HCT116 (cell line): ENCODE results near the gene KDM4D. TPM values are rescaled to one million over a fixed set of nuclear protein-coding genes. Genes with fewer than 3 reads are reported as not detected.

ENCODE experiments used
- ATAC-seq: fragments of 200-7000 bp; cut with Tn5 transposase; 2 replicates; pipeline ENCODE4 v1.9.1; 2020; ENCODE audit warnings: mild to moderate bottlenecking, moderate library complexity
- BruUV-seq: library from RNA; stranded (reverse); fragments of 400-500 nt; replicated peaks from 2 replicates; lab custom pipeline; 2021; lab: Mats Ljungman, UMichigan
- CTCF ChIA-PET: fragments of 300-600 bp; sonication (Branson Sonifier 250); formaldehyde crosslinking; loops from one replicate; lab custom pipeline; 2021; ENCODE audit warnings: antibody characterized with exemption; lab: Charles Lee
- POLR2A ChIA-PET: fragments of 300-600, 350-600 bp; sonication (Branson Sonifier 250); formaldehyde crosslinking; loops from one replicate; lab custom pipeline; 2021; ENCODE audit warnings: antibody characterized with exemption; lab: Charles Lee
- RAD21 ChIA-PET, 2 experiments: fragments of 300-600 bp; sonication (Branson Sonifier 250); formaldehyde crosslinking; loops; one replicate each; lab custom pipeline; 2023; ENCODE audit warnings: low total read pairs in 2 of 2; ENCODE audit not compliant: uncharacterized antibody in 2 of 2, unreplicated experiment in 2 of 2, low non-redundant PET in 1 of 2; lab: Charles Lee
- DNase-seq: peaks from one replicate; pipeline ENCODE4 v3.0.0-alpha.2; 2010; ENCODE audit warnings: low read depth, low spot score
- H2AFZ ChIP-seq: fragments of 200-600 bp; shearing (Covaris generic), sonication (generic); 2 replicates; pipeline ENCODE4 v1.6.1; 2017; ENCODE audit warnings: low read depth, mixed run types, mixed read lengths, antibody characterized with exemption, low read length; ENCODE audit not compliant: poor library complexity, severe bottlenecking
- H3K27ac ChIP-seq: 2 replicates; pipeline ENCODE4 v1.5.1; 2012; ENCODE audit warnings: low read depth, low read length
- H3K27me3 ChIP-seq: fragments of 200-600 bp; sonication (generic); 2 replicates; pipeline ENCODE4 v1.6.1; 2016; ENCODE audit warnings: mixed run types, low read length, mixed read lengths; ENCODE audit not compliant: insufficient read depth
- H3K36me3 ChIP-seq, 2 experiments: fragments of 200-500 bp in 1 of 2; fragments of 200-600 bp in 1 of 2; sonication (Bioruptor generic) in 1 of 2; sonication (generic) in 1 of 2; 2 replicates each; pipeline versions ENCODE4 v1.5.1 to v1.6.1; 2014 to 2016; ENCODE audit warnings: low read length in 2 of 2, inconsistent platforms in 1 of 2, mixed read lengths in 1 of 2, mixed run types in 1 of 2; ENCODE audit not compliant: insufficient read depth in 2 of 2, control insufficient read depth in 1 of 2
- H3K4me1 ChIP-seq, 2 experiments: fragments of 200-600 bp in 1 of 2; sonication (generic) in 1 of 2; 2 replicates each; pipeline versions ENCODE4 v1.5.1 to v1.6.1; 2012 to 2017; ENCODE audit warnings: low read length in 2 of 2, inconsistent platforms in 1 of 2, mild to moderate bottlenecking in 1 of 2, mixed read lengths in 1 of 2, mixed run types in 1 of 2, moderate library complexity in 1 of 2; ENCODE audit not compliant: insufficient read depth in 2 of 2, control insufficient read depth in 1 of 2
- H3K4me2 ChIP-seq: fragments of 200-600 bp; sonication (generic); 2 replicates; pipeline ENCODE4 v1.6.1; 2017; ENCODE audit warnings: mixed run types, low read length, mixed read lengths
- H3K4me3 ChIP-seq, 2 experiments: fragments of 200-600 bp in 1 of 2; sonication (generic) in 1 of 2; replicated peaks in 1 of 2; 2 replicates each; pipeline ENCODE4 v1.5.1; 2011 to 2016; ENCODE audit warnings: low read length in 2 of 2, control low read depth in 1 of 2, low read depth in 1 of 2, mild to moderate bottlenecking in 1 of 2, mixed read lengths in 1 of 2, mixed run types in 1 of 2
- H3K79me2 ChIP-seq: fragments of 200-600 bp; sonication (generic); 2 replicates; pipeline ENCODE4 v1.6.1; 2017; ENCODE audit warnings: mild to moderate bottlenecking, mixed run types, low read length, moderate library complexity, mixed read lengths; ENCODE audit not compliant: insufficient read depth
- H3K9ac ChIP-seq: fragments of 200-600 bp; sonication (generic); 2 replicates; pipeline ENCODE4 v1.6.1; 2016; ENCODE audit warnings: low read length, mixed read lengths
- H3K9me2 ChIP-seq: fragments of 200-600 bp; sonication (generic), shearing (Covaris generic); 2 replicates; pipeline ENCODE4 v1.6.1; 2017; ENCODE audit warnings: mixed run types, mild to moderate bottlenecking, moderate library complexity; ENCODE audit not compliant: insufficient read depth
- H3K9me3 ChIP-seq, 2 experiments: fragments of 200-500 bp in 1 of 2; fragments of 200-600 bp in 1 of 2; sonication (Bioruptor generic) in 1 of 2; sonication (generic) in 1 of 2; 2 replicates each; pipeline ENCODE4 v1.6.1; 2014 to 2017; ENCODE audit warnings: low read length in 2 of 2, mixed read lengths in 2 of 2, inconsistent platforms in 1 of 2, low read depth in 1 of 2, mild to moderate bottlenecking in 1 of 2, mixed run types in 1 of 2, moderate library complexity in 1 of 2; ENCODE audit not compliant: control insufficient read depth in 1 of 2, insufficient read depth in 1 of 2
- H4K20me1 ChIP-seq: fragments of 200-600 bp; sonication (generic), shearing (Covaris generic); 2 replicates; pipeline ENCODE4 v1.6.1; 2017; ENCODE audit warnings: mixed run types, mild to moderate bottlenecking, moderate library complexity; ENCODE audit not compliant: insufficient read depth
- CEBPB ChIP-seq: IDR thresholded peaks from 2 replicates; pipeline ENCODE4 v1.6.1; 2012; ENCODE audit warnings: low read depth
- JUND ChIP-seq: IDR thresholded peaks from 2 replicates; pipeline ENCODE4 v1.6.1; 2012
- REST ChIP-seq: IDR thresholded peaks from 2 replicates; pipeline ENCODE4 v1.6.1; 2012; ENCODE audit warnings: low read depth
- YY1 ChIP-seq: IDR thresholded peaks from 2 replicates; pipeline ENCODE4 v1.6.1; 2011; ENCODE audit warnings: low read length, low read depth, moderate library complexity, mild to moderate bottlenecking; ENCODE audit not compliant: insufficient replicate concordance; ENCODE audit errors: extremely low read depth
- ZBTB33 ChIP-seq: IDR thresholded peaks from 2 replicates; pipeline ENCODE4 v1.6.1; 2011; ENCODE audit warnings: mild to moderate bottlenecking, low read length, moderate library complexity; ENCODE audit not compliant: insufficient replicate concordance; ENCODE audit errors: extremely low read depth
- ZFX ChIP-seq: fragments of 450-650 bp; IDR thresholded peaks from 2 replicates; pipeline ENCODE4 v1.6.1; 2017
- ZNF274 ChIP-seq: fragments of 200-500 bp; sonication (Bioruptor generic); IDR thresholded peaks from 2 replicates; pipeline ENCODE4 v1.6.1; 2014; ENCODE audit warnings: mild to moderate bottlenecking, low read depth, low read length, inconsistent platforms
- intact Hi-C: fragments of 100-400 bp; cut with micrococcal nuclease; formaldehyde crosslinking; loops from 2 replicates; pipeline ENCODE4 v1.10.0; 2022
- total RNA-seq: library from RNA; stranded (reverse); gene quantifications from one replicate; pipeline ENCODE4 v1.2.1, GENCODE V29; 2021; ENCODE audit not compliant: unreplicated experiment

The KDM4D gene
- total RNA-seq, 1 experiment from 2014 or later: 2.1 TPM

- no peak overlapping the region for H3K9ac ChIP-seq
- no peaks in the 10 kb centered on the region for H3K9me3 ChIP-seq
- no peaks in the 10 kb centered on the region for H3K9me2 ChIP-seq
- intact Hi-C loops: no loop called here
- CTCF ChIA-PET: no interaction called here
- no peak overlapping the region for H2AFZ ChIP-seq
- H3K27me3 ChIP-seq: no peaks in the 10 kb centered on the region
- DNase-seq (no peak), ATAC-seq (no peak)
- no peaks in the 10 kb centered on the region for H3K36me3 ChIP-seq
- H3K4me3 ChIP-seq: no peak overlapping the region
- no TSS peak for BruUV-seq
- no peaks in the 10 kb centered on the region for H3K79me2 ChIP-seq
- POLR2A ChIA-PET: no interaction called here
- H3K4me2 ChIP-seq: no peak overlapping the region
- no peaks in the 10 kb centered on the region for H3K4me1 ChIP-seq
- H4K20me1 ChIP-seq: no peaks in the 10 kb centered on the region
- no peak overlapping the region for H3K27ac ChIP-seq
- TF ChIP-seq JUND (no peak), CEBPB (no peak), ZFX (no peak), REST (no peak), ZBTB33 (no peak), YY1 (no peak), ZNF274 (no peak)
- RAD21 ChIA-PET: no interaction called here
These were observed 35.1 kb upstream of the KDM4D start for GRCh38 chr11:94938095-94939055.
